Chondrocyte (in vitro differentiated cells): ENCODE measurements around the gene HCN2. TPM values are rescaled to one million over a fixed set of nuclear protein-coding genes. Genes with fewer than 3 reads are reported as not detected.

Experiments
- DNase-seq: peaks from one replicate; pipeline ENCODE4 v3.0.0; 2021; ENCODE audit warnings: mixed read lengths, low spot score
- H3K27ac Mint-ChIP-seq: one replicate; pipeline ENCODE4 v1.8.0; 2021; ENCODE audit warnings: mild to moderate bottlenecking, moderate library complexity, mixed read lengths; ENCODE audit not compliant: unreplicated experiment
- H3K27me3 Mint-ChIP-seq: 2 replicates; pipeline ENCODE4 v1.8.0; 2021; ENCODE audit warnings: low read depth, mixed read lengths
- H3K36me3 Mint-ChIP-seq: 2 replicates; pipeline ENCODE4 v1.8.0; 2021; ENCODE audit warnings: low read depth, mixed read lengths
- H3K4me1 Mint-ChIP-seq: 2 replicates; pipeline ENCODE4 v1.8.0; 2021; ENCODE audit warnings: low read depth, mild to moderate bottlenecking, mixed read lengths
- H3K4me3 Mint-ChIP-seq: one replicate; pipeline ENCODE4 v1.8.0; 2021; ENCODE audit warnings: mild to moderate bottlenecking, moderate library complexity, mixed read lengths; ENCODE audit not compliant: unreplicated experiment
- H3K9me3 Mint-ChIP-seq: 2 replicates; pipeline ENCODE4 v1.8.0; 2021; ENCODE audit warnings: low read depth, mixed read lengths
- total RNA-seq: library from RNA; stranded (reverse); gene quantifications from 3 replicates; pipeline ENCODE4 v1.2.1, GENCODE V29; 2021
- TF ChIP-seq, protein P1 (sequence below): fragments of 200-600 bp; sonication (generic); IDR thresholded peaks from 2 replicates; pipeline ENCODE4 v1.5.0; 2021; ENCODE audit warnings: antibody characterized with exemption, mild to moderate bottlenecking, moderate library complexity

Gene HCN2
- total RNA-seq, 1 donor from 2014 or later: 6.2 TPM

DNA sequence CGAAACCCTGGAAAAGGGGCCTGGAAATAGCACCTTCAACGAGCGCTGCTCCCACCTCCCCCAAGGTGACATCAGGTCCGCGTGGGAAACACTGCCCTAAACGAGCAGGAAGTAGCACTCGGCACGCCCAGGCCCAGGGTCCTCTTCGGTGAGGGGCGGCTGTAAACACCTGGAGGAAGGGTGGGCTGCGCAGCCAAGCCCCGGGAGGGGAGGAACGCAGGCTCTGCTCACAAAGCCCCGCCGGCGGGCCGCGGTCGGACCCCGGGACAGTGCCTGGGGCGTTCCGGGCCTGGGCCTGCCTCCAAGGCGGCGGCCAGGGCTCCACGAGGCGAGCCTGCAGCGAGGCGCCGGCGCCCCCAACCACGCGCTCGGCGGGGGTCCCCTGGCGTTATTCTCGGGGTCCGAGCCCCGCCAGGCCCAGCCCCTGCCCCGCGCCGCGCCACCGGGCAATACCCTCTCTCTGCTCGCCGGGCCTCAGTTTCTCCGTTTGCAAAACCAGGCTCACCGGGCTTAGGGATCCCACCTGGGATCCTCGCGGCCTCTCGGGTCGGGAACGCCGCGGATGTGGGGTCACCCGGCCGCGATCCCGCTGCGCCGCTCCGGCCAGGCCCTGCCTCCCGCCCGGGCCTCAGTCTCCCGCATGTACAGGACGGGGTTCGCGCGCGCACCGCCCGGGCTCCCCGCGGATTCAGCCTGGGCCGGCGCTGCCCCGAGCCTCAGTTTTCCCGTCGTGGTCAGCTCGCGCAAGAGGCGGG lies 72.7 kb downstream of the HCN2 start:
- Mint-ChIP-seq H3K4me3 (peak overlapping the region; percentile 78), H3K9me3 (no peaks in the 10 kb centered on the region), H3K27ac (peak overlapping the region; percentile 80), H3K4me1 (peaks cover 40% of the 10 kb centered on the region), H3K36me3 (no peaks in the 10 kb centered on the region), H3K27me3 (no peaks in the 10 kb centered on the region)
- DNase-seq: no peak
- TF ChIP-seq, protein P1, sequence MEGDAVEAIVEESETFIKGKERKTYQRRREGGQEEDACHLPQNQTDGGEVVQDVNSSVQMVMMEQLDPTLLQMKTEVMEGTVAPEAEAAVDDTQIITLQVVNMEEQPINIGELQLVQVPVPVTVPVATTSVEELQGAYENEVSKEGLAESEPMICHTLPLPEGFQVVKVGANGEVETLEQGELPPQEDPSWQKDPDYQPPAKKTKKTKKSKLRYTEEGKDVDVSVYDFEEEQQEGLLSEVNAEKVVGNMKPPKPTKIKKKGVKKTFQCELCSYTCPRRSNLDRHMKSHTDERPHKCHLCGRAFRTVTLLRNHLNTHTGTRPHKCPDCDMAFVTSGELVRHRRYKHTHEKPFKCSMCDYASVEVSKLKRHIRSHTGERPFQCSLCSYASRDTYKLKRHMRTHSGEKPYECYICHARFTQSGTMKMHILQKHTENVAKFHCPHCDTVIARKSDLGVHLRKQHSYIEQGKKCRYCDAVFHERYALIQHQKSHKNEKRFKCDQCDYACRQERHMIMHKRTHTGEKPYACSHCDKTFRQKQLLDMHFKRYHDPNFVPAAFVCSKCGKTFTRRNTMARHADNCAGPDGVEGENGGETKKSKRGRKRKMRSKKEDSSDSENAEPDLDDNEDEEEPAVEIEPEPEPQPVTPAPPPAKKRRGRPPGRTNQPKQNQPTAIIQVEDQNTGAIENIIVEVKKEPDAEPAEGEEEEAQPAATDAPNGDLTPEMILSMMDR: no peak

DNA sequence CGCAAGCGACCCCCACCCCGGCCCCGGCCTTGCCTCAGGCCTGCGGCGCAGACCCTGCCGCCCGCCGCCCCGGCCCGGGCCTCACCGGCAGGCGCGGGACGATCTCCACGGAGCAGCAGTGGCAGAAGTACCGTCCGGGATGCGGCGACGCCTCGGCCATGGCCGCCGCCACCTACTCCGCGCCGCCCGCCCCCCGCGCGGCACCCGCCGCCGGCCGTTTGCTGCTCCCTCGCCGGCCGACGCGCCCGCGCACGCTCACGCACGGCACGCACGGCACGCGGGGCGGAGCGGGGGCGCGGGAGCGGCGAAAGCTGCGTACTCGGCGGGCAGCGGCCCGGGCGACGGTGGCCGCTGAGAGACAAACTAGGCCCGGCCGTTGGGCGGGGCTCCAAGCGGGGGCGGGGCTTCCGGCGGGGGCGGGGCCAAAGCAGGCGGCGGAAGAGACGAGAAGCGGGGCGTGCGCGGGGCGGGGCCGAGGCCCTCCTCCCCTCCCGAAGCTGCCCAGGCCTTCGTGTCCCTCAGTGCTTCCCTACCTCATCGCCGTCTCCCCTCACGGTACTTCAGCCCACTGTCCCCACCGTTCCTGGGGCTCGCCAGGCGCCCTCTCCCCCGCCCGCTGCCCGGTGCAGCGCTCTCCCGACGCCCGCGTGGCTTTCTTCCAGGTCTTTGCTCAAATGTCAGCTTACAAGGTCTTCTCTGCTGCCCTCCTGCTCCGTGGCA lies 73.4 kb downstream of the HCN2 start, which contains the start of gene RNF126:
Gene RNF126, minus strand, starts transcription at position 253 of the 720 bp plus-strand sequence. Its CDS starts 93 bp downstream, at position 160.
- TF ChIP-seq, protein P1: no peak
- no peaks in the 10 kb centered on the region for H3K9me3 Mint-ChIP-seq
- no peaks in the 10 kb centered on the region for H3K36me3 Mint-ChIP-seq
- H3K4me3 Mint-ChIP-seq: peak within 1 kb of the TSS; percentile 78
- H3K4me1 Mint-ChIP-seq: peaks cover 40% of the 10 kb centered on the region
- no peak for DNase-seq
- peak within 1 kb of the TSS; percentile 80 for H3K27ac Mint-ChIP-seq
- H3K27me3 Mint-ChIP-seq: no peaks in the 10 kb centered on the region

DNA sequence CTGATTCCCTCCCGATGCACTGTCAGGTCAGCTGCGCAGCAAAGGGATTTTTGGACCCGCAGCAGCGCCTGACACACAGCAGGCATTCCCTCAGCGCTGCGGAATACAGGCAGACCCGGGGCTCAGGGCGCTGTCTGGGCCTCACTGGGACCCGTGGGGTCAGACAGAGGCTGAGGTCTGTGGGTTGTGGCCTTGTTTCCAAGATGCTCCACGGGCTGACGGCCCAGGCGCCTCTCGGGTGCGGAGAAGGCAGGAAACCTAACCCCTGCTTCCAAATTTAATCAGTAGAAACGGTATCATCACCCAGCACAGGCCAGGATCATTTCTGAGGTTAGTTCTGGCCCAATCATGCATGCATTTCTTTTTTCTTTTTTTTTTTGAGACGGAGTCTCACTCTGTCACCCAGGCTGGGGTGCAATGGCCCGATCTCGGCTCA lies 74.0 kb downstream of the HCN2 start:
- Mint-ChIP-seq H3K4me1 (peaks cover 44% of the 10 kb centered on the region), H3K9me3 (no peaks in the 10 kb centered on the region), H3K27me3 (no peaks in the 10 kb centered on the region), H3K4me3 (peak overlapping the region; percentile 72), H3K36me3 (no peaks in the 10 kb centered on the region), H3K27ac (peak overlapping the region; percentile 76)
- TF ChIP-seq, protein P1: no peak
- DNase-seq: no peak

DNA sequence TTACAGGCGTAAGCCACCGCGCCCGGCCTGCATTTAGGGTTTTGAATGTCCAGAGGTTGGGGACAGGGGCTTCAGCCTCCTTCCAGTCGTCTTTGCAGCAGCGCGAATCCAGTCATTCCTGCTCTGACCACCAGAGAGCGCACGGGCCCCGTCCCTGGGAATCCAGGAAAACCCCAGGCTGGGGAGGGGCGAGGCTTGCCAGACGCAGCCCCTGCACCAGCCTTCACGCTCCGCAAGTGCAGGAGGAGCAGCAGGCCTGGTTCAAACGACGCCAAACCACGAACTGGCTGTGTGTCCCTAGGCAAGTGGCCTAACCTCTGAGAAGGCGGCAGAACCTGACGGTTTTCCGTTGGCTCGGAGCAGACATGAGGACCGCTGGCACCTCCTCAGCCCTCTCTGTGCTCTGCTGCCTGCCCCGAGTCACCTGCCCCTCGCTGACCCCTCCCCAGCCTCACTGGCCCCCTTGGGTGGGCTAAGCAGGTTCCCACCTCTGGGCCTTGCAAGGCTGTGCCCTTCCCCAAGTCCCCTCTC lies 75.3 kb downstream of the HCN2 start:
- Mint-ChIP-seq H3K9me3 (no peaks in the 10 kb centered on the region), H3K4me1 (peaks cover 46% of the 10 kb centered on the region), H3K27me3 (no peaks in the 10 kb centered on the region), H3K36me3 (no peaks in the 10 kb centered on the region), H3K27ac (peak overlapping the region; percentile 63), H3K4me3 (peak overlapping the region; percentile 38)
- TF ChIP-seq, protein P1: peak; percentile 94
- DNase-seq: no peak

Other genes with a start within 250 kb of the HCN2 start
- 40.2 to 44.5 TPM (median 42.4 TPM) in 3 replicates for gene MIER2, start 245.1 kb upstream of the HCN2 start, total RNA-seq
- gene C2CD4C, start 180.7 kb upstream of the HCN2 start, total RNA-seq: 1.1 to 1.4 TPM (median 1.4 TPM) in 3 replicates
- gene SHC2, start 128.8 kb upstream of the HCN2 start, total RNA-seq: 26.9 to 50.9 TPM (median 47.8 TPM) in 3 replicates
- gene MADCAM1, start 93.4 kb upstream of the HCN2 start, total RNA-seq: 0.59 to 0.92 TPM (median 0.62 TPM) in 3 replicates
- gene TPGS1, start 82.4 kb upstream of the HCN2 start, total RNA-seq: 18.3 to 22.6 TPM (median 21.3 TPM) in 3 replicates
- 41.4 to 71.1 TPM (median 66.9 TPM) in 3 replicates for gene CDC34, start 58.1 kb upstream of the HCN2 start, total RNA-seq
- gene GZMM, start 45.8 kb upstream of the HCN2 start, total RNA-seq: not detected in 3 replicates
- 440 to 503 TPM (median 452 TPM) in 3 replicates for gene BSG, start 17.3 kb upstream of the HCN2 start, total RNA-seq
- 27.3 to 35.8 TPM (median 35.5 TPM) in 3 replicates for gene POLRMT, start 43.7 kb downstream of the HCN2 start, total RNA-seq
- gene FGF22, start 50.0 kb downstream of the HCN2 start, total RNA-seq: not detected in 3 replicates
- 29.3 to 36.3 TPM (median 29.5 TPM) in 3 replicates for gene RNF126, start 73.3 kb downstream of the HCN2 start, total RNA-seq
- gene FSTL3, start 86.5 kb downstream of the HCN2 start, total RNA-seq: 267 to 316 TPM (median 312 TPM) in 3 replicates
- gene PRSS57, start 105.6 kb downstream of the HCN2 start, total RNA-seq: not detected in 3 replicates
- gene PALM, start 119.1 kb downstream of the HCN2 start, total RNA-seq: 166 to 182 TPM (median 175 TPM) in 3 replicates
- gene MISP, start 161.2 kb downstream of the HCN2 start, total RNA-seq: 1.5 to 2.2 TPM (median 1.6 TPM) in 3 replicates
- gene PTBP1, start 207.6 kb downstream of the HCN2 start, total RNA-seq: 281 to 343 TPM (median 285 TPM) in 3 replicates
- 5.4 to 6.8 TPM (median 6.0 TPM) in 3 replicates for gene PLPPR3, start 232.1 kb downstream of the HCN2 start, total RNA-seq
- gene AZU1, start 238.0 kb downstream of the HCN2 start, total RNA-seq: 0.37 to 0.51 TPM in 2 of 3 replicates, not detected in the other